HG03025 (cell line): Measurements from ENCODE around the gene ERC1.

Experiments used
- ATAC-seq: cut with Tn5 transposase; IDR thresholded peaks from one replicate; pipeline ENCODE4 v1.9.1; 2021; ENCODE audit warnings: mild to moderate bottlenecking, moderate library complexity; ENCODE audit not compliant: unreplicated experiment, low FRiP score

Gene ERC1

GRCh38 chr12:1369460-1369859 is 378.4 kb downstream of the ERC1 start:
- no peak for ATAC-seq

DNA sequence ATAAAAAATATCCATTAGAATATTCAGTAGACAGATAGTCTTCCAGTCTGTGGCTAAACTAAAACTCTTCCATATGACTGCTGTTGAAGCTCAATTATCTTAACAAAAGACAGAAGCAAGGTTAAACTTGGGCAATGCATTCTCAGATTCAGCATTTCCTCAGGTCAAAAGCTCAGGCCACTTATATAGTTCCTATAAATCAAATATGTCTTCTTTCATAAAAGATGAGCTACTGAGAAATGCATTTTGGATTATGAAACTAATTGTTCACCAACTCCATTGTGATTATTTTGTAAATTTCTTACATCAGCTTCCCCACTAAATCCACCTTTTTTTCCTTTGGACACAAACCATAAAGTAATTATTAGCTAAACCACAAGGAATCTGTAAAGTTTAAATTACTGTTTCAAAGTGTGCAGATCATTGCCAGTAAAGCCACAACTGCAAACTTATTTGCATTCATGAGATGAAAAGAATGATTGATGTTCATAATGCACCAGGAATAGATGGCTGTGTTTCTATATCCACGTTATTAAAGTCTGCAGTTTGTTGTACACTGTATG is 379.0 kb downstream of the ERC1 start:
- ATAC-seq, result no peak

DNA sequence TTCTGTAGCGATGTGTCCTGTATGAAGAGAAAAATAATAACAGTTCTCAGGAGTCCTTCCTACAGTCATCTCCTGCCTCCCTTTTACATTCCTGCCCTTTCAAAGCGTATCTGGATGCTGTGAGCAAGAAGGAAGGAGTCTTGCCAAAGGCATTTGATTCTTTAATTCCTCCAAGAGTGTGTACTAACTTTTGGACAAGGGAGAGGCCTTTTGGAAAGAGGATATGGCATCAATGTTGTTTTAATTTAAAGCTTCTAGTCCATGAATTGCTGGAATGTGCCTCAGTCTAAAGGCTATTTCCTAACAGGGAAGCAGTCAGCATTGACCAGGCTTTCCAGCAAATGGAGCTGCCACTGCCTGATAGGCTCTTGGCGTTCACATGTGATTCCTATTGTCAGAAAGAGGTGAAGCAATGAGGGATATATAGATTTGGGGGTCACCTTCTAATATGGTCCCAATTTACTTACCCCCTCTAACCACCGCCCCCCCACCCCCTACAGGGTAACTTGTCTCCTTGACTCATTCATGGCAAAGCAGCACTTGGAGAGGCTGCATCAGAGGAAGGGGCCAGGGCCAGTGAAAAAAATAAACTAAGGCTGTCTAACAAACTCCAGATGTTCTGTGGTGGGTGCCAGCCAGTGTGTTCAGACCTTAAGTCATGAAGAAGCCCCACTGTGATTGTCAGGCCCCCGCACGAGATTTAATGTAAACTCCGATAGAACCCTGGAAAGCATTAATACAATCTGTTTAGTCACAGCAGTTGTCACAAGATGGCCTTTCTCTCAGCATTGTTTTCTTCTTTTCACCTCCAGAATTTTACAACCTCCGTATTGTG is 383.1 kb downstream of the ERC1 start:
- no peak for ATAC-seq

- no peak for ATAC-seq
Observed at GRCh38 chr12:1375323-1375722, 384.3 kb downstream of the ERC1 start.

DNA sequence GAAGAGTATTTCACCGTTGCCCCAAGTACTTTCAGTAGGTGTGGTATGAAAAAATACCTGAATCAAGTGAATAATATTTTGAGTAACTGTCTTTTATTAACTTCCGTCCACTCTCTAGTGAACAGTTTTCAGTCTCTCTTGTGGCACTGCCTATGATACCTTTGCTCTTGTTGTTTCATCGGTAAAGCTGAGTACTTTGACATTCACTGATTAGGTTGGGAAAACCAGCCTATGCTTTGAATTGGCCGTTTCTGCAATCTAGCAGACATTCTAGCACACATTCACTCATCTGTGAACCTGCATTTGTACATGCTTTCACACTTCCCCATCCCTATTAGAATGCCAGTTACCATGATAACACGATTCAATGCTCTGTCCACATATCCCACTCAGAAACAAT is 386.1 kb downstream of the ERC1 start:
- no peak for ATAC-seq

DNA sequence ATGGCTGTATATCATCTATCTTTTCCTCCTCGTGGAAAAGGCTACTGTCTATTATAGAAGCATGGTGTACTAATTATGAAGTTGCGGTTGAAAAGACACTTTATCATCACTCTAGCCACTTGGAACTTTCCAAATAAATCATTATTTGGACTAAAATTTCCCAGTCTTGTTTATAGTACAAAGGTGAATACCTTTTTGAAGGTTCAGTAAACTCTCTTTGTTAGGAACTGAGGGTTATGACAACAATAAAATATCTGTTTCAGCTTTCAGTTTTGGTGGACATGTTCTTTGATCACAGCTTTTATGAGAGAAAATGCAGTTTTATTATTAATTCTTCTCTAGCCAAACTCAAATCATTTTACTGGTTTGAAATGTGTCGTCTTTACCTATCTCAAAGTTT is 386.7 kb downstream of the ERC1 start:
- no peak for ATAC-seq

GRCh38 chr12:1380171-1380851 is 389.3 kb downstream of the ERC1 start:
- no peak for ATAC-seq

DNA sequence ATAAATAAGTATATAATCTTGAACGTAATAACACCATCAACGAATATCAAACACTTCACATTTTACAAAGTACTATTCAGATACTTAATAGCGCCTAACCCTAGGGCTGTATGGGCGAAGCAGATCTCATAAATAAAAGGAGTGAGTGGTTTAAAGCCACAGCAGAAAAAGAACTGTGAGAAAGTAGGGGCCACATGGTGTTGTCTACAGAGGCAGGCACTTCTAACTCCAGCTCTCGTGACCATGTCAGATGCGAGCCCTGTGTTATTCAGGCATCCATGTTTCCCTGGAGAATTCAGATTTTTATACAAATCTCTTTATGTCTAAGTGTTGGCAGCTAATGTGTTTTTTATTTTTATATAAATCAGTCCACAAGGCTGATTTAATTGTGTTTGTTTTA is 391.1 kb downstream of the ERC1 start:
- no peak for ATAC-seq

DNA sequence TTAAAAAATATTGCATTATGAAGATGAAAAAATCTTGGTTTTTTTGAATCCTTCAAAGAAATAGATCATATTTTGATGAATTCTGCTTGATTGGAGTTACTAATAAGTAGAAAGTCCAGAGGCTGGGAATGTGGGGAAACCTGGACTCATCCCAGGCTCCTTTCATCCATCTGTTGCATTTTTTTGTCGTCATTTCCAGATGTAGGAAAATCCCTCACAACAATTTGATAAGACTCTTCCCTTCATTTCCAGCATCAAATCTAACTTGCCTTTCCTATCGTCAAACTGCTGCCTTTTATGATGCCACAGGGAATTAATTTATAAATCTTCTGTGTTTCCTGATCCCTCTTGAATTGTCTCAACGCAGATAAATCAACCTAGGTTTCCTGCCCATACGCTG is 391.8 kb downstream of the ERC1 start:
- ATAC-seq, result no peak

DNA sequence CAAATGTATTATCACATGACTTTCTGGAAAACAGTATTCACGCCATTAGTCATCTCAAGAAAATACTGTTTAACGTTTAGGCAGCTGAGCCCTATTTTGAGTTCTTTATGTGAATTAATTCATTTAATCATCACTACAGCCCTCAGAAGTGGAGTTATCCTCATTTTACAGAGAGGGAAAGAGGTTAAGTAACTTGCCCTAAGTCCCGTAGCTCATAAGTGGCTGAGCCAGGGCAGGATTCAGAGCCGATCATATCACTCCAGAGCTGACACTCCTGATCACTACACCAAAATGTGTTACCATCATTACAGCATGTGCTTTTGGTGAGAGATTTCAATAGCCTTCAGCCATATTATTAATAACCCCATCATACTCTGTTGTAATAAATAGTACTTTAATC is 392.7 kb downstream of the ERC1 start:
- ATAC-seq, result no peak

GRCh38 chr12:1384910-1385309 is 393.9 kb downstream of the ERC1 start:
- no peak for ATAC-seq

DNA sequence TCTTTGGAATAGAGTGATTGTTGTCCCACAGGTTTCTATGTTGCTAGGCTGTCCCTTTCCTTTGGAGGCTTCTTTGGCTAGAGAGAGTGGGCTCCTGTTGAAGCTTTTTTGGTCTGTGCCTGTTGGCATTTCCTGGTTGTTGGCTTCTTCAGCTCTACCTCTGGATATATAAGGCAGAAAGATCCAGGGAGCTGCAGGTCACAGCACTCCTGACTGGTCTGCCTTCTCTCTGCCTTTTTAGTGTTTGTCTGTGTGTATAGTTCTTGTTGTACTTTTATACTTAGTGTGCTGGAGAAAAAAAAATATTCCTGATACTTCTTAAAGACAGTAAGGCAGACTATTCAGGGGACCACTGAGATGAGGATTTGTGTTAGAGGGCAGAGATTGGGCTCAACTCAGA is 400.7 kb downstream of the ERC1 start:
- no peak for ATAC-seq

DNA sequence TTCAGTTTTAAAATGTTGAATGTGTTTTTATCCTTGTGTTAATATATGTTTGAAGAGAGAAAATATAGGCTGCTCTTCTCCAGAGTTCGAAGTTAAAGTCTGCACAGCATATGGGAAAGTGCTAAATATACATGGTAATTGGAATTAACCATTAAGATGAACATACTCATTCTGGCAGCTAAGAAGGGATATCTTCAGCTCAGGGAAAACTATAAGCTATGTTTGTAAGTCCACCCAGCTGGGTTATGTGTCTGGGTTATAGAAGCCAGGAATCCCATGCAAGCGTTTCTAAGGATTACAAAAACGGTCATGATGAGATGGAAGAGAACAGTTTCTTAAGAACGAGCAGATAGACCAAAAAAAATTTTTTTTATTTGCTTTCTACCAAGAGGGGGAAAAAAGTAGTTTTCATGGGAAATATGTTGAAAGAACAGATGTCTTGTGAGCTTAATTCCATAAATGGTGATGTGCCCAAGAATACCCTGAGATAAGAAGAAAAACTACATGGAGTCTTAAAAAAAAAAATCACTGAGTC is 404.5 kb downstream of the ERC1 start:
- no peak for ATAC-seq

DNA sequence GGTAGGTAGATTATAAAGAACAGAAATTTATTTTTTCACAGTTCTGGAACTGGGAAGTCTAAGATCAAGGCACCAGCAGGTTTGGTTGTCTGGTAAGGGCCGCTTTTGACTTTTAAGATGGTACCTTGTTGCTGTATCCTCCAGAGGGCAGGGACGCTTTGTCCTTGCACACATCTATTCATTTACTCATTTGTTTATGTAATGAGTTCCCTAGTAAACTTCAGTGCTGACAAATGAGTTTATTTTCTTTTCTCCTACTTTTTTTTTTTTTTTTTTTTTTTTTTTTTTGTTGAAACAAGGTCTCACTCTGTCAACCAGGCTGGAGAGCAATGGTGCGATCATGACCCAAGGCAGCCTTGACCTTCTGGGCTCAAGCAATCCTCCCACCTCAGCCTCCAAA is 407.6 kb downstream of the ERC1 start:
- ATAC-seq, result no peak

GRCh38 chr12:1401891-1402290 is 410.9 kb downstream of the ERC1 start:
- no peak for ATAC-seq

DNA sequence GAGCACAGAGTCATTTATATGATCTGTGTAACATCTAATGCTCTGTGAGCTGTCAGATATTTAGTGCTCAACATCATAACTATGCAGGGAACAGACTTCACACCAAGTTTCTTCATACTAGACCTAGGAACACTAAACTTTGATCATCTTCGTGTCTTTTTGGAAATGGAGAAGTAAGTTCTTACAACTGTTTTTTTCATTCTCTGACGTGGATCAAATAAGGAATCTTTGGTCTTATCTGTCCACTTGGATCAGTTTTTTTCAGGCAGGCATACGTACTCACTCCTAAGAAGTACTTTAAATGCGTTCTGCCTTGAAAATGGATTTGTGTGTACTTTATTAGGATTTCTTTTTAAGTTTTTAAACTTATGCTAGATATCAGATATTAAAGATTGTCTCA is 412.4 kb downstream of the ERC1 start:
- no peak for ATAC-seq

GRCh38 chr12:1405619-1406018 is 414.6 kb downstream of the ERC1 start:
- ATAC-seq, result no peak

DNA sequence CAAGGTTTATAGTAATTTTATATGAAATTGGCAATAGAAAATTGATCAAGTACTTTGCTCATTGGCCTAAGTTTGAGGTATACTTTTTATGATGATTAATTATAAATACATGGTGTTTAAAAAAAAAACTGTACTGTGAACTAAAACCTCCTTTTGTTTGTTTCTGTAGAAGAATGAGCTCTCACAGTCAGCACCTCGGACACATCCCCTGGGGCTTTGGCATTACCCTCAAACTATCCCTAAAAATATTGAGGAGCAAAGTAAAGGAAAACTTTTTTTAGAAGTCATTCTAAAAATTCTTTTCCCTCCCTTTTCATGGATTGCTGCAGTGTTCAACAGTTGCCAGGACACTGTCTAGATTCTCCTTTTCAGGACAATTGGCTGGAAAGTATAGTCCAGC is 419.8 kb downstream of the ERC1 start:
- ATAC-seq, result no peak

DNA sequence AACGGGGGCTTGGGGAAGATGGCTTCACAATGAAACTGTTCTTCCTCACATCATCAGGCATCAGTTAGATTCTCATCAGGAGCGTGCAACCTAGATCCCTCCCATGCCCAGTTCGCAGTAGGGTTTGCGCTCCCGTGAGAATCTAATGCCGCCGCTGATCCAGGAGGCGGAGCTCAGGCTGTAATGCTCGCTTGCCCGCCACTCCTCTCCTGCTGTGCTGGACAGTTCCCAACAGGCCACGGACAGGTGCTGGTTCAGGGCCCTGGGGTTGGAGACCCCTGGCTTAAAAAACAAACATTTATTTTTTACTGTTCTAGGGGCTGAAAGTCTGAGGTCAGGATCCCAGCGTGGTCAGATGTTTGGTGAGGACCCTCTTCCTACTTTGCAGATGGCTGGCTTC is 422.9 kb downstream of the ERC1 start:
- ATAC-seq, result no peak

DNA sequence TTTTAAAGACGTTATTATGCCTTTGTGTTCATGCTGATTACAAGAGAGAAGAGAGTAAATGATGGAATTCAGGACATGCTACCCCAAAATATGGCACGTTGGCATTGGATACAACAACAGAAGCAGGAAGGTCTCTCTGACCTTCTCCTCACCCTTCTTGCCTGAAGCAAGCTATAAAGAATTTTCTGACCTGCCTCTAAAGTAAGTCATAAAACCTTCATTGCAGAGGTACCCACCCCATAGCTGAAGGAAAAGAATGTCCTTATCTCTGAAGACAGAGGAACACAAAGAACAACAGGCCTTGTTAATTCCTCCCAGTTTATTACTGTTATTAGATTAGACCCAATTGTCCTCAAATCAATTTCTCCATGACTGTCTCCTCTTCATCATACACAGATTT is 427.1 kb downstream of the ERC1 start:
- ATAC-seq, result no peak

- ATAC-seq, result no peak
Observed at GRCh38 chr12:1419849-1420371, 428.9 kb downstream of the ERC1 start.
